Putamen (tissue), 1 donor: ENCODE measurements around the gene ZFYVE28.
A peak's percentile ranks its signal among the peaks of the same experiment; 100 is the strongest.
"Not testable (repeated sequence)": the region's sequence is repeated elsewhere in the genome, so short reads cannot be mapped to it uniquely, and the experiment has no call there.

Experiments
- DNase-seq: peaks from one replicate; pipeline ENCODE4 v3.0.0-alpha.2; 2016; ENCODE audit warnings: low spot score

ZFYVE28 gene

GRCh38 chr4:2417765-2418649 is at the start of gene ZFYVE28:
TSS of gene ZFYVE28 (minus strand) at chr4:2418645. CDS start at chr4:2418323, 322 bp downstream.
- DNase-seq, result no peak

GRCh38 chr4:2465544-2465943 is 47.1 kb upstream of the ZFYVE28 start:
- DNase-seq, result not testable (repeated sequence)

DNA sequence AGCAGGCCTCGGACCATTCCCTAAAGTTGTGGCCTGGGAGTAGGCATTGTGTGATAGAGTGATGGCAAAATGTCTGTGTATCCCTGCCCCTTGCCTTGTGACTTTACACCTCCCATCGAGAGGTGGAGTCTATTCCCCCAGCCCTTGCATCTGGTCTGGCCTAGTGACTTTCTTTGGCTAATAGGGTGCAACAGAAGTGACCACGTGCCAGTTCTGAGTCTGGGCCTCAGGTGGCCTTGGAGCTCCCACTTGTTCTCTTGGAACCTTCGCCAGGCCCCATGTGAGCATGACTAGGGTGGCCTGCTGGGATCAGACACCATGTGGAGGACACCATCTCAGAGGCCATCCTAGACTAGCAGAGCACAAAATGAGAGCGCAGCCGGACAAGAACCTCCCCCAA is 46.6 kb upstream of the ZFYVE28 start:
- no peak for DNase-seq

- no peak for DNase-seq
Measured at GRCh38 chr4:2462992-2463762, 44.7 kb upstream of the ZFYVE28 start.

DNA sequence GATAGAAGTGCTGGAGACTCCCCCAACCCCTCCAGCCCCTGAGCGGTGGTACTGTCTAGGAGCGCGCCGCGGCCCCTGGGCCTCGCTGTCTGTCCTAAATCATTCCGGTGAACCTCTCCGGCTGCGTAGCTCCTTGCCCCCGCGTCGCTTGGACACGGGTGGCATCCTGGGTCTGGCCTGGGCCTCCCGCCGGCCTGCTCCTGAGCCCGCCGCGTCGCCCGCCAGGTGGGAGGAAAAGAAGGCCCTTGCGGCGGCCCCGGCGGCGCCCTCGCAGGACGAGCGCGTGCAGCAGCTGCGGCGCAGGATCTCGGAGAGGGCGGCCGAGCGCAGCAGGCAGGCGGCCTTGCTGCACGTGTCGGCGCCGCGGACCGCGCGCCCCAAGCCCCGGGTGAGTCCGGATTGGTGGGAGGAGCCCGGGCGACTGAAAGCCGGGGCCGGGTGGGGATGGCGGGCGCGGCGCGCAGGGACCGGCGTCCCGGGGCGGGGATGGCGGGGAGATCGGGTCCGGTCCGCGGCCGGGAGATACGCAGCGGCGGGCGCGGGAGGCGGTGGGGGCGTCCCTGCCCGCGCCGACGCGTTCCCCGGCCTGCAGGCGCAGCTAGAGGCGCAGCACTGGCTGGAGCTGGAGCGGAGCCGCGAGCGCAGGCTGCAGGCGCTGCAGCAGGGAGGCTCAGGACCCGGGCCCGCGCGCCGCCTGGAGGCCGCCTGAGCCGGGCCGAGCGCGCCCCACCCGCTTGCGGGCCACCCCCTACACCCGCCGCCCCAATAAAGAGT is 44.0 kb upstream of the ZFYVE28 start:
- DNase-seq, result peak; percentile 74

DNA sequence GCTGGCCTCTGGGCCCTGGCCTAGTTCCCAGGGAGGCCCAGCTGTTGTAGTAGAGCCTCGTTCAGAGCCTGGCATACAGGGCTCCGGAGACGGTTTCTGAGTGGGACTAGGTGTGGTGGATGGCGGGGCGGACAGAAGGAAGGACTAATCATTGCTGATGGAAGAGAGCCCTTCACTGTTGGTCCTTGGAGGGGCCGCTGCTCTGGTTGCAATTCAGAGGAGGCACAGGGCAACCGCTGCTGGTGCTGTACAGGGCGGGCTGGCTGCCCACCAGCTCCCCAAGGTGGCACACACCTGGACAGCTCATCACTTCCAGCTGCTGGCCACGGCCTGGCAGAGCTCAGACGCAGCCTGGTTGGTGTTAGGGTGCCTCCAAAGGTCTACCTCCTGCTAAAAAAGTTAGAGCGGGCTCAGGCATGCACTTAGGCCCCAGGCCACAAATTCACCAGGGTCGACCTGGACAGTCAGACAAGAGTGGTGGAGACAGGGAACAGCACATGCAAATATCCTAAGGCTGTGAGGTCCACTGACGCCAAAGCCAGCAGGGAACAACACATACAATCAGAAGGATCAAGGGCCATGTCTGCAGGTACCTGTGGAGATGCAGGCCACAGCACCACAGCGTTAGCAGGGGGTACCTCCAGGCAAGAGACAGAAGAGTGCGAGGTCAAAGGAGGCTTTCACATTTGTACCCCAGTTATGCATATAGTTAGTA is 43.0 kb upstream of the ZFYVE28 start:
- no peak for DNase-seq

GRCh38 chr4:2459589-2460349 is 41.3 kb upstream of the ZFYVE28 start:
- DNase-seq, result no peak

- DNase-seq, result no peak
Measured at GRCh38 chr4:2458546-2459491, 40.4 kb upstream of the ZFYVE28 start.

- DNase-seq, result no peak
Measured at GRCh38 chr4:2457481-2458295, 39.2 kb upstream of the ZFYVE28 start.

GRCh38 chr4:2451821-2452785 is 33.7 kb upstream of the ZFYVE28 start:
- no peak for DNase-seq

- DNase-seq, result no peak
Measured at GRCh38 chr4:2451036-2451520, 32.6 kb upstream of the ZFYVE28 start.

GRCh38 chr4:2450394-2451035 is 32.1 kb upstream of the ZFYVE28 start:
- DNase-seq, result no peak

DNA sequence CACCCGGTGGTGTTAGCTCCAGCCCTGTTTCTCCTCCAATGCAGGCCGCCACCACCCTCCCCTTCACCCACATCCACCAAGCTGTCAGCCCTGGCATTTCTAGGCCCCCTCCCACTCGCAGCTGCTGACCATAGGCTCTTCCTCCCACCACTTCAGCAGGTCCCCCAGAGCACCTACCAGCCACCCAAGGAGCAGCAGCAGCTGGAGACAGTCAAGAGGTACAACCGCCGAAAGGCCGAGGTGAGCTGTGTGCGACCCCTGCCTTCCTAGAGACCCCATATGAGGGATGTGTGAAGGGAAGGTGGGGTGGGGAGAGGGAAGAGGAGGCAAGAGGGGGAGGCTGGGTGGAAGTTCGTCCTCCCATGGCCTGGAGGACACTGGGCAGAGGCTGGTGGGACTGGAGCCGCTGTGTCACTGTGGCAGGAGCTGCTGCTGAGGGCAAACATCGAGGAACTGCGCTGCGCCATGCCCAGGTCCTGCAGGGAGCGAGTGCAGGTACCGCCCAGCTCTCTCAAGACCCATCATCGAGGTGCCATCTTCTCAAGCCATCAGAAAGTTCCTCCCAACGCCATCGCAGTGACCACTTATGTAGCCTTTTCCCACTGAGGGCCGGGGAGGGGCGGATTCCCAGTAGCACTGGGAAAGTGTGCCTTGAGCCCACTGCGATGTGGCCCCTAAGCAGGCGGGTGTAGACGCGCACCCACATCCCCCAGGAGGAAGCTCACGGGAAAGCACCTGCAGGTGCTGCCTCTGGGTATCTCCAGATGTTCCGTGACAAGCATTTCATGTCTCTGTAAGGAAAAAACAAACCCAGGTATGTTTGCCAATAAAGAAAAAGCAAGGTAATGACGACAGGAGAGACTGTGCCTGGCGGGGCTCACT is 31.3 kb upstream of the ZFYVE28 start:
- no peak for DNase-seq

GRCh38 chr4:2449051-2449450 is 30.6 kb upstream of the ZFYVE28 start:
- no peak for DNase-seq

GRCh38 chr4:2448589-2448988 is 30.1 kb upstream of the ZFYVE28 start:
- DNase-seq, result no peak
